Ishikawa (cell line): ENCODE data around the gene FAM20C.

Experiments
- CEBPB ChIP-seq: IDR thresholded peaks from 2 replicates; pipeline ENCODE4 v1.6.1; 2012
- CREB1 ChIP-seq: IDR thresholded peaks from 2 replicates; pipeline ENCODE4 v1.6.1; 2012; ENCODE audit warnings: low read depth
- EGR1 ChIP-seq: IDR thresholded peaks from 2 replicates; pipeline ENCODE4 v1.6.1; 2012
- EP300 ChIP-seq: IDR thresholded peaks from 2 replicates; pipeline ENCODE4 v1.6.1; 2012; ENCODE audit warnings: borderline replicate concordance
- FOXM1 ChIP-seq: IDR thresholded peaks from 2 replicates; pipeline ENCODE4 v1.6.1; 2012; ENCODE audit warnings: low read depth, borderline replicate concordance
- NFIC ChIP-seq: IDR thresholded peaks from 2 replicates; pipeline ENCODE4 v1.6.1; 2012
- RAD21 ChIP-seq: IDR thresholded peaks from 2 replicates; pipeline ENCODE4 v1.6.1; 2012; ENCODE audit warnings: low read depth
- TAF1 ChIP-seq: IDR thresholded peaks from 2 replicates; pipeline ENCODE4 v1.6.1; 2012; ENCODE audit warnings: low read depth, mild to moderate bottlenecking
- TCF12 ChIP-seq: IDR thresholded peaks from 2 replicates; pipeline ENCODE4 v1.6.1; 2012; ENCODE audit warnings: low read depth
- TEAD4 ChIP-seq: IDR thresholded peaks from 2 replicates; pipeline ENCODE4 v1.6.1; 2012
- YY1 ChIP-seq: IDR thresholded peaks from 2 replicates; pipeline ENCODE4 v1.6.1; 2012; ENCODE audit warnings: low read depth
- ZBTB7A ChIP-seq: IDR thresholded peaks from 2 replicates; pipeline ENCODE4 v1.6.1; 2012; ENCODE audit warnings: low read depth
- TF ChIP-seq, protein P1 (sequence below): IDR thresholded peaks from 2 replicates; pipeline ENCODE4 v1.6.1; 2012
- TF ChIP-seq, protein P2 (sequence below): IDR thresholded peaks from 2 replicates; pipeline ENCODE4 v1.6.1; 2012
- TF ChIP-seq, protein P3 (sequence below): IDR thresholded peaks from 2 replicates; pipeline ENCODE4 v1.6.1; 2012; ENCODE audit warnings: low read depth, mild to moderate bottlenecking

Gene FAM20C

DNA sequence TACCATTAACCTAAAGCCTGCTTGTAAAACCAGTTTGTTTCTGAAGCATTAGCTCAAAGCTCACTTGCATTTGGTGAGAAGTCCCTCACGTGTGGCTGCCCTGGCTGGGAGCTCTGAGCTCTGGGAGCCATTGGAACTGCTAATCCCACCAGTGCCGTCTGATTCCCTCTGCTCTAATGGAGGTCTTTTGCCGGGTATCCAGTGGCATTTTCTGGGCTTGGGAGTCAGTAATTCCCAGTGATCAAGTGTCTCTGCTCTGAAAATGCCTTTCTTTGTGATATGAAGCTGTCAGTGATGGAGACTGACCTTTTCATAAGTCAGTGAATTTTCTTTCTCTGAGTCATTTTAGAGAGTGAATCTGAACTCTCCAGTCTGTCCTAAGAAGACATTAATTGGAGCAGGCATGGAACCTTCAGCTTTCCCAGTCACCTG is 36.9 kb upstream of the FAM20C start:
- TF ChIP-seq, protein P1, sequence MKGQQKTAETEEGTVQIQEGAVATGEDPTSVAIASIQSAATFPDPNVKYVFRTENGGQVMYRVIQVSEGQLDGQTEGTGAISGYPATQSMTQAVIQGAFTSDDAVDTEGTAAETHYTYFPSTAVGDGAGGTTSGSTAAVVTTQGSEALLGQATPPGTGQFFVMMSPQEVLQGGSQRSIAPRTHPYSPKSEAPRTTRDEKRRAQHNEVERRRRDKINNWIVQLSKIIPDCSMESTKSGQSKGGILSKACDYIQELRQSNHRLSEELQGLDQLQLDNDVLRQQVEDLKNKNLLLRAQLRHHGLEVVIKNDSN, result no peak
- TF ChIP-seq, protein P2, sequence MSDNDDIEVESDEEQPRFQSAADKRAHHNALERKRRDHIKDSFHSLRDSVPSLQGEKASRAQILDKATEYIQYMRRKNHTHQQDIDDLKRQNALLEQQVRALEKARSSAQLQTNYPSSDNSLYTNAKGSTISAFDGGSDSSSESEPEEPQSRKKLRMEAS, result no peak
- TF ChIP-seq, protein P3, sequence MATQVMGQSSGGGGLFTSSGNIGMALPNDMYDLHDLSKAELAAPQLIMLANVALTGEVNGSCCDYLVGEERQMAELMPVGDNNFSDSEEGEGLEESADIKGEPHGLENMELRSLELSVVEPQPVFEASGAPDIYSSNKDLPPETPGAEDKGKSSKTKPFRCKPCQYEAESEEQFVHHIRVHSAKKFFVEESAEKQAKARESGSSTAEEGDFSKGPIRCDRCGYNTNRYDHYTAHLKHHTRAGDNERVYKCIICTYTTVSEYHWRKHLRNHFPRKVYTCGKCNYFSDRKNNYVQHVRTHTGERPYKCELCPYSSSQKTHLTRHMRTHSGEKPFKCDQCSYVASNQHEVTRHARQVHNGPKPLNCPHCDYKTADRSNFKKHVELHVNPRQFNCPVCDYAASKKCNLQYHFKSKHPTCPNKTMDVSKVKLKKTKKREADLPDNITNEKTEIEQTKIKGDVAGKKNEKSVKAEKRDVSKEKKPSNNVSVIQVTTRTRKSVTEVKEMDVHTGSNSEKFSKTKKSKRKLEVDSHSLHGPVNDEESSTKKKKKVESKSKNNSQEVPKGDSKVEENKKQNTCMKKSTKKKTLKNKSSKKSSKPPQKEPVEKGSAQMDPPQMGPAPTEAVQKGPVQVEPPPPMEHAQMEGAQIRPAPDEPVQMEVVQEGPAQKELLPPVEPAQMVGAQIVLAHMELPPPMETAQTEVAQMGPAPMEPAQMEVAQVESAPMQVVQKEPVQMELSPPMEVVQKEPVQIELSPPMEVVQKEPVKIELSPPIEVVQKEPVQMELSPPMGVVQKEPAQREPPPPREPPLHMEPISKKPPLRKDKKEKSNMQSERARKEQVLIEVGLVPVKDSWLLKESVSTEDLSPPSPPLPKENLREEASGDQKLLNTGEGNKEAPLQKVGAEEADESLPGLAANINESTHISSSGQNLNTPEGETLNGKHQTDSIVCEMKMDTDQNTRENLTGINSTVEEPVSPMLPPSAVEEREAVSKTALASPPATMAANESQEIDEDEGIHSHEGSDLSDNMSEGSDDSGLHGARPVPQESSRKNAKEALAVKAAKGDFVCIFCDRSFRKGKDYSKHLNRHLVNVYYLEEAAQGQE, result no peak
- TF ChIP-seq ZBTB7A (no peak), RAD21 (no peak), CEBPB (no peak), TAF1 (no peak), TEAD4 (no peak), TCF12 (no peak), EP300 (no peak), FOXM1 (no peak), YY1 (no peak), CREB1 (no peak), EGR1 (no peak), NFIC (no peak)

DNA sequence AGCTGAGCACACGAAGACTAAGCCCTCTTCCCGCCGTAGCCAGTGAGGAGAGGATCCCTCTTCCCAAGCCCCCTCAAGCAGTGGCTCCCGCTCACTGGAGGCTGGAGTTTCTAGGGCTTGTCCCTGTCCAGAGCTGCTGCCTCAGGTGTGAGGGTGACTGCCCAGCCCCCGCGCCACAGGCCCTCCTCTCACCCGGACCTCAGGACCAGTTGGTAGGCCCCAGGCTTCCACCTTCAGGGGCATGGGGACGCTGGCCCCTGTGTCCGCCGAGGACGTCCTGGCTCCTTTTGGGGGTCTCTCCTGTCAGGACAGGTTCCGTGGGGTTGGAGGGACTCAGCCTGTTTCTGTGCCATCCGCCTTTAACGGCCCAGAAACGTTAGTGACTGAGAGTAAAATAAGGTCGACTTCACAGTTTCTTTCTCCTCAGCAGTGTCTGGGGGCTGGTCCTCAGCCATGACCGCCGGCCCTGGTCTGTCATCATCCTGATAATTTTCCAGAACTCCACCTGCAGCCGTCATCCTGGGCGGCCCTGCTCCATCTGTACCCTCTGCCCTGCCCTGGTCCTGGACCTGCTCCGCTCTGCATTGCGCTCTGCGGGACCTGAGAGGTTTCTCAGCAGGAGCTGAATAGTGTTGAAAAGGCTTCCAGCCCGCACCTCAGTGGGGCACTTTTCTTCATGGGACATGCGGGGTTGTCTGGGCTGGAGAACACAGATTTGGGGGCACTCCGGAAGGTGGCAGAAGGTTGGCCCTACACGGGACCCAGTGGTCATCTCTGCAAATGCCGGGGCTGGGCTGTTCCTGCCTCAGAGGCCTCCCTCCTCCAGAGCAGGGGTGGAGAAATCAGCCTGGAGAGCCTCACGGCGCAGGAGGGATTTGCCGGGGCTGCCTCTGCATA is 36.0 kb upstream of the FAM20C start:
- no peak for TF ChIP-seq EGR1
- TF ChIP-seq TCF12, result no peak
- no peak for TF ChIP-seq CREB1

DNA sequence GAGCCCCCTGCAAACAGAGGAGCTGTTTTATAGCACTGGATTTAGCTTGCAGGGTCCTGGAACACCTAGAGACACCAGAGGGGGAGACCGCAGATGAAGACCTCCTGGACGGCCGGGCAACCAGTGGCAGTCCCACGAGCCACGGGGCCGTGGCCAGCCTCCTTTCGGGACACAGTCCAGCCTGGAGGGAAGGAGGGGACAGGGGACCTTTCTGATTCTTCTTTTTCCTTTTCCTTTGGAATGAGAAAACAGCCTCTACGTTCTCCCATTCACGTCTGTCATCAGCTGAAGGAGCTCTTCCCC is 35.4 kb upstream of the FAM20C start:
- TF ChIP-seq FOXM1, result no peak
- no peak for TF ChIP-seq CREB1
- no peak for TF ChIP-seq EGR1
- TF ChIP-seq ZBTB7A, result no peak
- TF ChIP-seq CEBPB, result no peak
- TF ChIP-seq TCF12, result no peak
- no peak for TF ChIP-seq TEAD4
- TF ChIP-seq, protein P1, result no peak
- TF ChIP-seq RAD21, result no peak
- no peak for TF ChIP-seq EP300
- no peak for TF ChIP-seq TAF1
- TF ChIP-seq, protein P3, result no peak
- no peak for TF ChIP-seq NFIC
- TF ChIP-seq, protein P2, result no peak
- TF ChIP-seq YY1, result no peak

DNA sequence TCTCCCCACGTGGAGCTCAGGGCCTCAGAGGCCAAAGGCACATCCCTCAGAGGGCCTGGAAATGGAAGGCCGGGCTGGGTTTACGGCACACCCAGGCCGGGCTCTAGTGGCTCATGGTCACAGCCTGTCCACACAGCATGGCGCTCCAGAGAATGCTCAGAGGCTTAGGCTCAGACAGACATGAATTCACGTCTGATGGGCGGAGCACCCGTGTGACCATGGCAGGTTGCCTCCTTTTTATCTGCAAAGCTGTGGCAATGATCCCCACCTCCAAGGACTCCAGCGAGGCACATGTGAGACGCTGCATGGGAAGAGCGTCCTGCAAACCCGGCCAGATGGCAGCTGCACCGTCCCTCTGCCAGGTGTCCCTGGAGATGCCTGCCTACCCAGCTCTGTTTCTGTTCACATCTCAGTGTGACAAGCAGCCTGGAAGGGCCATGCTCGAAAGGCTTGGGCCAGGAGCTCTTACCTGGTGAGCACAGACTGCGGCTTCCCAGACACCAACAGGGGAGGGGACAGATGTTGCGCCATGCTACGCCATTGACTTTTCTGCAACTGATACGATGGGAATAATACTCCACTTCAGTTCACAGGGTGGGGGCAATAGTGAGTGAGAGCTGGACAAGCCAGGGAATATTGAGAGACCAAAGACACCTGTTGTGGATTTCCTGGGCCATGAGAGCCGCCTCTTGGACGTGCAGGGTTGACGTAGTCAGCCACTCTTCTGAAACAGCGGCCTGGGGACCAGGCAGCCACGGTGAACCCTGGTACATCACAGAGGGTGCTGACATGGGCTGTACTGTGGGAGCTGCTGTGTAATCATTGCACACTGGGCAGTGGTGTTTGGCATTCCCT is 34.4 kb upstream of the FAM20C start:
- TF ChIP-seq RAD21 (no peak), NFIC (no peak), TEAD4 (no peak), CREB1 (no peak), EGR1 (no peak), TAF1 (no peak), CEBPB (no peak), FOXM1 (no peak), EP300 (no peak), ZBTB7A (no peak), YY1 (no peak), TCF12 (no peak)
- TF ChIP-seq, protein P3, result no peak
- TF ChIP-seq, protein P2, result no peak
- TF ChIP-seq, protein P1, result no peak
